Caco-2 (cell line): Measurements from ENCODE around the gene CCDC110. TPM values are rescaled to one million over a fixed set of nuclear protein-coding genes. Genes with fewer than 3 reads are reported as not detected.

Experiments used
- BruUV-seq: library from RNA; stranded (reverse); fragments of 400-500 nt; replicated peaks from 2 replicates; lab custom pipeline; 2021; lab: Mats Ljungman, UMichigan
- CTCF ChIA-PET: fragments of 300-600 bp; sonication (Branson Sonifier 250); formaldehyde crosslinking; loops from one replicate; lab custom pipeline; 2022; ENCODE audit warnings: antibody characterized with exemption; lab: Charles Lee
- POLR2A ChIA-PET: fragments of 300-600 bp; sonication (Branson Sonifier 250); formaldehyde crosslinking; loops from one replicate; lab custom pipeline; 2022; ENCODE audit warnings: antibody characterized with exemption; lab: Charles Lee
- DNase-seq, 2 experiments: peaks; one replicate each; pipeline versions ENCODE4 v3.0.0 to v3.0.0-alpha.2; 2020 to 2022
- H3K27me3 ChIP-seq: replicated peaks from 2 replicates; pipeline ENCODE4 v1.6.0; 2011; ENCODE audit warnings: low read length; ENCODE audit not compliant: control insufficient read depth, insufficient read depth
- H3K36me3 ChIP-seq: 2 replicates; pipeline ENCODE4 v1.5.1; 2011; ENCODE audit warnings: low read length; ENCODE audit not compliant: control insufficient read depth, insufficient read depth
- H3K4me1 ChIP-seq: fragments of 250-450 bp; sonication (Bioruptor Pico); 2 replicates; pipeline ENCODE4 v1.5.1; 2020; ENCODE audit warnings: mild to moderate bottlenecking
- H3K4me3 ChIP-seq: 2 replicates; pipeline ENCODE4 v1.5.1; 2011; ENCODE audit warnings: low read depth, mild to moderate bottlenecking, control low read depth, low read length
- H3K9me3 ChIP-seq: fragments of 250-450 bp; sonication (Bioruptor Pico); 2 replicates; pipeline ENCODE4 v1.5.1; 2020; ENCODE audit warnings: mild to moderate bottlenecking, moderate library complexity
- H3K27ac Mint-ChIP-seq: one replicate; pipeline ENCODE4 v1.8.0; 2022; ENCODE audit warnings: mixed read lengths; ENCODE audit not compliant: unreplicated experiment
- H3K27me3 Mint-ChIP-seq: one replicate; pipeline ENCODE4 v1.8.0; 2022; ENCODE audit warnings: mixed read lengths; ENCODE audit not compliant: insufficient read depth, unreplicated experiment
- H3K36me3 Mint-ChIP-seq: one replicate; pipeline ENCODE4 v1.8.0; 2022; ENCODE audit warnings: mild to moderate bottlenecking, mixed read lengths; ENCODE audit not compliant: insufficient read depth, unreplicated experiment
- H3K4me1 Mint-ChIP-seq: one replicate; pipeline ENCODE4 v1.8.0; 2022; ENCODE audit warnings: low read depth, mixed read lengths; ENCODE audit not compliant: unreplicated experiment
- H3K4me3 Mint-ChIP-seq: one replicate; pipeline ENCODE4 v1.8.0; 2022; ENCODE audit warnings: mild to moderate bottlenecking, moderate library complexity, mixed read lengths; ENCODE audit not compliant: unreplicated experiment
- H3K9me3 Mint-ChIP-seq: one replicate; pipeline ENCODE4 v1.8.0; 2022; ENCODE audit warnings: mixed read lengths; ENCODE audit not compliant: unreplicated experiment
- intact Hi-C: fragments of 100-400 bp; cut with micrococcal nuclease; formaldehyde crosslinking; loops from one replicate; pipeline ENCODE4 v1.10.0; 2022; ENCODE audit not compliant: unreplicated experiment
- total RNA-seq: library from RNA; stranded (reverse); gene quantifications from 2 replicates; pipeline ENCODE4 v1.2.3, GENCODE V29; 2022
- TF ChIP-seq, protein P1 (sequence below), 2 experiments: fragments of 200-600 bp in 1 of 2; IDR thresholded peaks; 1 replicate in 1 of 2; 2 replicates in 1 of 2; pipeline versions ENCODE4 v1.5.1 to v1.8.0; 2011 to 2022; ENCODE audit warnings: antibody characterized with exemption in 1 of 2, control low read depth in 1 of 2, inconsistent platforms in 1 of 2, low read depth in 1 of 2, low read length in 1 of 2, mild to moderate bottlenecking in 1 of 2, moderate library complexity in 1 of 2; ENCODE audit not compliant: insufficient read depth in 1 of 2, severe bottlenecking in 1 of 2, unreplicated experiment in 1 of 2

CCDC110 gene
- total RNA-seq, 1 experiment from 2014 or later: not detected

GRCh38 chr4:185510806-185511205 lies 39.3 kb upstream of the CCDC110 start:
- ChIA-PET POLR2A (no interaction called here), CTCF (interaction anchor here (0.7 kb wide), 1 partner anchor 133 kb away, joined by 3 read pairs; no protein-coding TSS in a partner anchor)
- no TSS peak for BruUV-seq

DNA sequence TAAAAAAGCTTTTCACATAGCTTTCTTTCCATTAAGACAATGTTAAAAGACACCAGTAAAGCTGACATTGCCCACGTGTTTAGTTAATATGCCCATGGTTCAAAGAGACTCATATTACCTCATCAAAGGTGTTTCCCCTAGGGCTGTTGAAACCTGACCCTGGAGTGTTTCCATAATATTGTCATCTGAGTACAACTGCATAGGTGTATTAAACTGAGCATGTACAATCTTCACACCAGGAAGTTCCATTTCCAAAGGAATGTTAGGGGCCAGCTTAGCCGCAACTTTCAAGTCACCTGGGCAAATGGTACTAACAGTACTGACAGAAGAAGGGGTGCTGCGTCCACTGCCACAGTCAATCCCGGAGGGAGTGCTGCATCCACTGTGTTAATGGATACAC lies 36.6 kb upstream of the CCDC110 start:
- ChIA-PET CTCF (no interaction called here), POLR2A (no interaction called here)
- H3K27me3 ChIP-seq: no peaks in the 10 kb centered on the region
- H3K27ac Mint-ChIP-seq: no peak overlapping the region
- no peak overlapping the region for H3K4me3 ChIP-seq
- no peaks in the 10 kb centered on the region for H3K9me3 Mint-ChIP-seq
- H3K9me3 ChIP-seq: no peaks in the 10 kb centered on the region
- DNase-seq: no peak
- peaks cover 12% of the 10 kb centered on the region for H3K4me1 ChIP-seq
- no peaks in the 10 kb centered on the region for H3K27me3 Mint-ChIP-seq
- TF ChIP-seq, protein P1, sequence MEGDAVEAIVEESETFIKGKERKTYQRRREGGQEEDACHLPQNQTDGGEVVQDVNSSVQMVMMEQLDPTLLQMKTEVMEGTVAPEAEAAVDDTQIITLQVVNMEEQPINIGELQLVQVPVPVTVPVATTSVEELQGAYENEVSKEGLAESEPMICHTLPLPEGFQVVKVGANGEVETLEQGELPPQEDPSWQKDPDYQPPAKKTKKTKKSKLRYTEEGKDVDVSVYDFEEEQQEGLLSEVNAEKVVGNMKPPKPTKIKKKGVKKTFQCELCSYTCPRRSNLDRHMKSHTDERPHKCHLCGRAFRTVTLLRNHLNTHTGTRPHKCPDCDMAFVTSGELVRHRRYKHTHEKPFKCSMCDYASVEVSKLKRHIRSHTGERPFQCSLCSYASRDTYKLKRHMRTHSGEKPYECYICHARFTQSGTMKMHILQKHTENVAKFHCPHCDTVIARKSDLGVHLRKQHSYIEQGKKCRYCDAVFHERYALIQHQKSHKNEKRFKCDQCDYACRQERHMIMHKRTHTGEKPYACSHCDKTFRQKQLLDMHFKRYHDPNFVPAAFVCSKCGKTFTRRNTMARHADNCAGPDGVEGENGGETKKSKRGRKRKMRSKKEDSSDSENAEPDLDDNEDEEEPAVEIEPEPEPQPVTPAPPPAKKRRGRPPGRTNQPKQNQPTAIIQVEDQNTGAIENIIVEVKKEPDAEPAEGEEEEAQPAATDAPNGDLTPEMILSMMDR (IDR thresholded peaks at IDR 0.05; ENCODE audit: insufficient read depth in 1 of 2, low read depth in 1 of 2, low read length in 1 of 2, severe bottlenecking in 1 of 2, unreplicated experiment in 1 of 2): no peak
- intact Hi-C loops: no loop called here
- no TSS peak for BruUV-seq
- H3K4me1 Mint-ChIP-seq: peaks cover 8% of the 10 kb centered on the region
- H3K36me3 Mint-ChIP-seq: no peaks in the 10 kb centered on the region
- H3K36me3 ChIP-seq: no peaks in the 10 kb centered on the region
- H3K4me3 Mint-ChIP-seq: no peak overlapping the region

More at GRCh38 chr4:185510806-185511205, 39.3 kb upstream of the CCDC110 start:
- H3K27ac Mint-ChIP-seq: no peak overlapping the region
- Histone ChIP-seq H3K36me3 (no peaks in the 10 kb centered on the region), H3K27me3 (no peaks in the 10 kb centered on the region), H3K4me1 (peaks cover 9% of the 10 kb centered on the region; the same call in 1 of the 2 replicates), H3K9me3 (no peaks in the 10 kb centered on the region), H3K4me3 (no peak overlapping the region)
- no peaks in the 10 kb centered on the region for H3K27me3 Mint-ChIP-seq
- H3K4me1 Mint-ChIP-seq: no peaks in the 10 kb centered on the region
- DNase-seq: no peak
- no peaks in the 10 kb centered on the region for H3K9me3 Mint-ChIP-seq
- intact Hi-C loops: no loop called here
- no peak overlapping the region for H3K4me3 Mint-ChIP-seq
- no peaks in the 10 kb centered on the region for H3K36me3 Mint-ChIP-seq
- TF ChIP-seq, protein P1 (IDR thresholded peaks at IDR 0.05; ENCODE audit: insufficient read depth in 1 of 2, low read depth in 1 of 2, low read length in 1 of 2, severe bottlenecking in 1 of 2, unreplicated experiment in 1 of 2): no peak

DNA sequence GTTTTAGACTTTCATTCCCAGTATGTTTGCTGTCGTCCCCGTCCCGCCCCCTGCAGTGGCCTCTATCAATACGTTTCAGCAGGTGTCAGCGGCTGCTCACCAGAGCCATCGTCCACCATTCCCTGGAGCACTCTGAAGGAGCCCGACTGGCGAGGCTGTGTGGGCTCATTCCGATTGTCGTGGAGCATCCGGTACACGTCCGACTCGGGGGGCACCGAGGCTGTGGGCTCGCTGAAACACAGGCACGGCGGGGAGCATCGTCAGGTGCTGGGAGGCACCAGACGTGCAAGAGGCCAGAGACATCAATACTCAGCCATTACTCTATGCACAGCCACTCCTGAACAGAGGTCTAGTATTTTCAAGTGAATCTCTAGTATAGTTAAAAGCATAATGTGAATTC lies 34.9 kb upstream of the CCDC110 start:
- H3K4me1 Mint-ChIP-seq: peaks cover 8% of the 10 kb centered on the region
- no peaks in the 10 kb centered on the region for H3K9me3 Mint-ChIP-seq
- Histone ChIP-seq H3K27me3 (no peaks in the 10 kb centered on the region), H3K36me3 (no peaks in the 10 kb centered on the region), H3K4me1 (peaks cover 12% of the 10 kb centered on the region), H3K4me3 (no peak overlapping the region), H3K9me3 (no peaks in the 10 kb centered on the region)
- TF ChIP-seq, protein P1 (IDR thresholded peaks at IDR 0.05; ENCODE audit: insufficient read depth in 1 of 2, low read depth in 1 of 2, low read length in 1 of 2, severe bottlenecking in 1 of 2, unreplicated experiment in 1 of 2): no peak
- BruUV-seq: no TSS peak
- no peak overlapping the region for H3K27ac Mint-ChIP-seq
- CTCF ChIA-PET: no interaction called here
- DNase-seq: no peak
- no peaks in the 10 kb centered on the region for H3K27me3 Mint-ChIP-seq
- H3K36me3 Mint-ChIP-seq: no peaks in the 10 kb centered on the region
- no peak overlapping the region for H3K4me3 Mint-ChIP-seq
- intact Hi-C loops: no loop called here
- POLR2A ChIA-PET: no interaction called here
